Measurements from ENCODE around the gene ADGRG7. TPM values are rescaled to one million over a fixed set of nuclear protein-coding genes. Genes with fewer than 3 reads are reported as not detected.

ADGRG7 gene
- total RNA-seq, 2 experiments from 2014 or later = not detected

- POLR2A ChIA-PET = no interaction called here
- H3K4me1 Mint-ChIP-seq = peaks cover 18% of the 10 kb centered on the region
- H3K27me3 Mint-ChIP-seq = no peaks in the 10 kb centered on the region
- H3K36me3 Mint-ChIP-seq (ENCODE audit: low read depth) = no peaks in the 10 kb centered on the region
- peak; percentile 84 for ATAC-seq
- peak overlapping the region; percentile 40 for H3K4me3 Mint-ChIP-seq
- H3K27ac Mint-ChIP-seq = peak overlapping the region; percentile 67
- H3K9me3 Mint-ChIP-seq (ENCODE audit: low read depth) = no peaks in the 10 kb centered on the region
- intact Hi-C loops (cut with DNase I, micrococcal nuclease) = loop anchor here in 1 of 2 experiments (5.0 kb wide), 1 partner anchor 105 kb away; the partner anchor contains the start of gene TFG
- no peak for DNase-seq
- CTCF ChIA-PET = interaction anchor here (0.7 to 1.3 kb wide), 6 partner anchors 20 to 1560 kb away, joined by 3 to 5 read pairs (median 3); no protein-coding TSS in a partner anchor
These were observed 6.6 kb upstream of the ADGRG7 start for GRCh38 chr3:100602506-100603444.

- ChIA-PET POLR2A (interaction anchor here (0.6 kb wide), 1 partner anchor 45 kb away, joined by 3 read pairs; no protein-coding TSS in a partner anchor), CTCF (interaction anchor here (0.7 to 1.3 kb wide), 5 partner anchors 21 to 1559 kb away, joined by 3 to 5 read pairs (median 4); no protein-coding TSS in a partner anchor)
- no peaks in the 10 kb centered on the region for H3K27me3 Mint-ChIP-seq
- no peaks in the 10 kb centered on the region for H3K36me3 Mint-ChIP-seq (ENCODE audit: low read depth)
- H3K4me3 Mint-ChIP-seq = peak overlapping the region; percentile 40
- no peak overlapping the region for H3K27ac Mint-ChIP-seq
- H3K9me3 Mint-ChIP-seq (ENCODE audit: low read depth) = no peaks in the 10 kb centered on the region
- ATAC-seq (peak; percentile 62), DNase-seq (no peak)
- H3K4me1 Mint-ChIP-seq = peaks cover 18% of the 10 kb centered on the region
- intact Hi-C loops (cut with DNase I, micrococcal nuclease) = loop anchor here in 1 of 2 experiments (5.0 kb wide), 1 partner anchor 104 kb away; the partner anchor contains the start of gene TFG
These were observed 5.9 kb upstream of the ADGRG7 start for GRCh38 chr3:100603469-100603868.

- DNase-seq = no peak
- POLR2A ChIA-PET = interaction anchor here (0.6 kb wide), 1 partner anchor 104 kb away, joined by 3 read pairs; the partner anchor contains the start of gene TFG
- Mint-ChIP-seq H3K36me3 (ENCODE audit: low read depth) (no peaks in the 10 kb centered on the region), H3K4me1 (peaks cover 17% of the 10 kb centered on the region), H3K4me3 (no peak overlapping the region), H3K27ac (no peak overlapping the region), H3K9me3 (ENCODE audit: low read depth) (no peaks in the 10 kb centered on the region), H3K27me3 (peaks cover 5% of the 10 kb centered on the region)
- no peak for ATAC-seq
- intact Hi-C loops (cut with DNase I, micrococcal nuclease) = no loop called here
- CTCF ChIA-PET = interaction anchor here (0.7 kb wide), 1 partner anchor 53 kb away, joined by 3 read pairs; no protein-coding TSS in a partner anchor
These were observed 4.0 kb upstream of the ADGRG7 start for GRCh38 chr3:100605358-100605757.

GRCh38 chr3:100606894-100607512 is 2.4 kb upstream of the ADGRG7 start:
- no peaks in the 10 kb centered on the region for H3K36me3 Mint-ChIP-seq (ENCODE audit: low read depth)
- H3K4me3 Mint-ChIP-seq = no peak overlapping the region
- CTCF ChIA-PET = no interaction called here
- H3K27ac Mint-ChIP-seq = no peak overlapping the region
- intact Hi-C loops (cut with DNase I, micrococcal nuclease) = no loop called here
- H3K4me1 Mint-ChIP-seq = peaks cover 15% of the 10 kb centered on the region
- POLR2A ChIA-PET = no interaction called here
- no peak for DNase-seq
- H3K27me3 Mint-ChIP-seq = peaks cover 12% of the 10 kb centered on the region
- no peak for ATAC-seq
- no peaks in the 10 kb centered on the region for H3K9me3 Mint-ChIP-seq (ENCODE audit: low read depth)

GRCh38 chr3:100609963-100610362 is 562 bp downstream of the ADGRG7 start:
- peaks cover 3% of the 10 kb centered on the region for H3K4me1 Mint-ChIP-seq
- H3K27me3 Mint-ChIP-seq = peaks cover 12% of the 10 kb centered on the region
- no peaks in the 10 kb centered on the region for H3K36me3 Mint-ChIP-seq (ENCODE audit: low read depth)
- DNase-seq (no peak), ATAC-seq (no peak)
- CTCF ChIA-PET = no interaction called here
- H3K4me3 Mint-ChIP-seq = no peak overlapping the region
- POLR2A ChIA-PET = no interaction called here
- H3K27ac Mint-ChIP-seq = no peak overlapping the region
- intact Hi-C loops (cut with DNase I, micrococcal nuclease) = no loop called here
- H3K9me3 Mint-ChIP-seq (ENCODE audit: low read depth) = no peaks in the 10 kb centered on the region

- Mint-ChIP-seq H3K9me3 (ENCODE audit: low read depth) (no peaks in the 10 kb centered on the region), H3K27me3 (peaks cover 20% of the 10 kb centered on the region), H3K4me3 (no peak overlapping the region), H3K36me3 (ENCODE audit: low read depth) (no peaks in the 10 kb centered on the region), H3K27ac (no peak overlapping the region), H3K4me1 (peaks cover 3% of the 10 kb centered on the region)
- DNase-seq (no peak), ATAC-seq (no peak)
- intact Hi-C loops (cut with DNase I, micrococcal nuclease) = no loop called here
- POLR2A ChIA-PET = no interaction called here
- CTCF ChIA-PET = no interaction called here
These were observed 1.8 kb downstream of the ADGRG7 start for GRCh38 chr3:100611221-100611620.

GRCh38 chr3:100613721-100614390 is 4.5 kb downstream of the ADGRG7 start:
- Mint-ChIP-seq H3K4me1 (peaks cover 3% of the 10 kb centered on the region), H3K27me3 (peaks cover 20% of the 10 kb centered on the region), H3K27ac (no peak overlapping the region), H3K9me3 (ENCODE audit: low read depth) (no peaks in the 10 kb centered on the region), H3K36me3 (ENCODE audit: low read depth) (no peaks in the 10 kb centered on the region), H3K4me3 (no peak overlapping the region)
- intact Hi-C loops (cut with DNase I, micrococcal nuclease) = no loop called here
- ChIA-PET CTCF (interaction anchor here (0.6 to 1.6 kb wide), 2 partner anchors 151 to 262 kb away, joined by 3 read pairs; no protein-coding TSS in a partner anchor), POLR2A (no interaction called here)
- DNase-seq = no peak
- no peak for ATAC-seq

- CTCF ChIA-PET = no interaction called here
- H3K36me3 Mint-ChIP-seq (ENCODE audit: low read depth) = no peaks in the 10 kb centered on the region
- H3K27me3 Mint-ChIP-seq = peaks cover 15% of the 10 kb centered on the region
- POLR2A ChIA-PET = no interaction called here
- no peak for DNase-seq
- H3K4me3 Mint-ChIP-seq = no peak overlapping the region
- no peaks in the 10 kb centered on the region for H3K4me1 Mint-ChIP-seq
- H3K9me3 Mint-ChIP-seq (ENCODE audit: low read depth) = no peaks in the 10 kb centered on the region
- ATAC-seq = no peak
- intact Hi-C loops (cut with DNase I, micrococcal nuclease) = no loop called here
- H3K27ac Mint-ChIP-seq = no peak overlapping the region
These were observed 5.5 kb downstream of the ADGRG7 start for GRCh38 chr3:100614941-100615340.

GRCh38 chr3:100615684-100616083 is 6.3 kb downstream of the ADGRG7 start:
- Mint-ChIP-seq H3K36me3 (ENCODE audit: low read depth) (no peaks in the 10 kb centered on the region), H3K27me3 (peaks cover 12% of the 10 kb centered on the region), H3K9me3 (ENCODE audit: low read depth) (no peaks in the 10 kb centered on the region), H3K27ac (no peak overlapping the region), H3K4me1 (no peaks in the 10 kb centered on the region), H3K4me3 (no peak overlapping the region)
- CTCF ChIA-PET = no interaction called here
- intact Hi-C loops (cut with DNase I, micrococcal nuclease) = no loop called here
- POLR2A ChIA-PET = no interaction called here
- no peak for ATAC-seq
- no peak for DNase-seq

- CTCF ChIA-PET = interaction anchor here (1.0 to 1.6 kb wide), 2 partner anchors 30 to 33 kb away, joined by 4 read pairs; no protein-coding TSS in a partner anchor
- Mint-ChIP-seq H3K4me3 (no peak overlapping the region), H3K4me1 (no peaks in the 10 kb centered on the region), H3K36me3 (ENCODE audit: low read depth) (no peaks in the 10 kb centered on the region), H3K9me3 (ENCODE audit: low read depth) (peaks cover 3% of the 10 kb centered on the region), H3K27me3 (peaks cover 3% of the 10 kb centered on the region), H3K27ac (no peak overlapping the region)
- POLR2A ChIA-PET = no interaction called here
- DNase-seq = no peak
- no peak for ATAC-seq
- intact Hi-C loops (cut with DNase I, micrococcal nuclease) = no loop called here
These were observed 11.8 kb downstream of the ADGRG7 start for GRCh38 chr3:100621251-100621650.

- peaks cover 16% of the 10 kb centered on the region for H3K27me3 Mint-ChIP-seq
These were observed 18.1 kb downstream of the ADGRG7 start for GRCh38 chr3:100627491-100627890.

More at GRCh38 chr3:100627491-100627890, 18.1 kb downstream of the ADGRG7 start:
- Mint-ChIP-seq H3K4me3 (no peak overlapping the region), H3K9me3 (ENCODE audit: low read depth) (peaks cover 3% of the 10 kb centered on the region), H3K27ac (no peak overlapping the region), H3K4me1 (no peaks in the 10 kb centered on the region), H3K36me3 (ENCODE audit: low read depth) (no peaks in the 10 kb centered on the region)
- ChIA-PET POLR2A (no interaction called here), CTCF (no interaction called here)
- intact Hi-C loops (cut with DNase I, micrococcal nuclease) = no loop called here
- no peak for ATAC-seq
- DNase-seq = no peak

All from activated CD4-positive, alpha-beta T cell treated with anti-CD3 and anti-CD28 coated beads for 36 hours (primary cell).